H54 (cell line): ENCODE data around the gene GAGE10.
"Not testable (repeated sequence)": the region's sequence is repeated elsewhere in the genome, so short reads cannot be mapped to it uniquely, and the experiment has no call there.

ENCODE experiments used
- DNase-seq: peaks from one replicate; pipeline ENCODE4 v3.0.0; 2011; ENCODE audit warnings: low spot score, mixed read lengths; ENCODE audit not compliant: insufficient read length
- FAIRE-seq: peaks from 3 replicates; lab custom pipeline; 2011; peaks lifted over from hg19 to GRCh38; lab: Jason Lieb, UNC
- POLR2A ChIP-seq: IDR thresholded peaks from 2 replicates; pipeline ENCODE4 v1.6.1; 2011; ENCODE audit warnings: low read depth, mild to moderate bottlenecking, low read length

GAGE10 gene

DNA sequence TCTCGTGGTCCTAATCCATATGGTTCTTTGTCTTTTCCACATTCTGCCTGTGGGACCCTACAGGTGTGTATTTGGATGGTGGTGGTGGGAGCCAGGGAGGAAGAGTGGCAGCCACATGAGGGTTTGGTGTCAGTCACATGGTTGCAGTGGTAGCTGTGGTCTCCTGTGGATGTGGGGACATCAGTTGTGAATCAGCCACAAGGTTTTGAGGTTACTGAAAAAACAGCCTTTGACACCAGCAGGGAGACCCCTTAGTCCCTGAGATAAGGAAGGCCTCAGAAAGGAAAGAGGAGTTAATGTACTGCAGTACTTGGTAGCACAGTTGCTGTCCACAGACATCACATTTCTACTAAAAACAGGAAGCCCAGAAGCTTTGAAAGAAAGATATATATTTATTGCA, 15.8 kb upstream of the GAGE10 start:
- DNase-seq (no peak), FAIRE-seq (no peak)
- no peak for TF ChIP-seq POLR2A

DNA sequence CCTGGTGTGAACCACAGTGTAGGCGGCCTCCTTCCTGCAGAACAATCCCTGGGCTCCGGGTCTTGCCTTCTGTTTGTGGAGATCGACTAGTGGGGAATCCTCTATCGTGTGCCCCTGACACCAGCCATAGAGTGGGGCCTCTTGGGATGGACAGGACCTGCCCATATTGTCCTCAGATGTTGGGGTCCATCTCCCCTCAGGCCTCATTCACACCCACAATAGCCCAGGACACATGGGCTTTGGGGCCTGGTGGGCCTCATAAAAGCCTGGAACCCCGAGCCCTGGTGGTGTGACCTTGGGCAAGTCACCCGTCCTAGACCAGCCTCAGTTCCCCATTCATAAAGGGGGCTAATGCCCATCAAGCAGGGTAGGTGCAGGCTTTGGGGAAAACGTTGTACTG, 13.2 kb upstream of the GAGE10 start:
- no peak for DNase-seq
- FAIRE-seq: no peak
- no peak for TF ChIP-seq POLR2A

DNA sequence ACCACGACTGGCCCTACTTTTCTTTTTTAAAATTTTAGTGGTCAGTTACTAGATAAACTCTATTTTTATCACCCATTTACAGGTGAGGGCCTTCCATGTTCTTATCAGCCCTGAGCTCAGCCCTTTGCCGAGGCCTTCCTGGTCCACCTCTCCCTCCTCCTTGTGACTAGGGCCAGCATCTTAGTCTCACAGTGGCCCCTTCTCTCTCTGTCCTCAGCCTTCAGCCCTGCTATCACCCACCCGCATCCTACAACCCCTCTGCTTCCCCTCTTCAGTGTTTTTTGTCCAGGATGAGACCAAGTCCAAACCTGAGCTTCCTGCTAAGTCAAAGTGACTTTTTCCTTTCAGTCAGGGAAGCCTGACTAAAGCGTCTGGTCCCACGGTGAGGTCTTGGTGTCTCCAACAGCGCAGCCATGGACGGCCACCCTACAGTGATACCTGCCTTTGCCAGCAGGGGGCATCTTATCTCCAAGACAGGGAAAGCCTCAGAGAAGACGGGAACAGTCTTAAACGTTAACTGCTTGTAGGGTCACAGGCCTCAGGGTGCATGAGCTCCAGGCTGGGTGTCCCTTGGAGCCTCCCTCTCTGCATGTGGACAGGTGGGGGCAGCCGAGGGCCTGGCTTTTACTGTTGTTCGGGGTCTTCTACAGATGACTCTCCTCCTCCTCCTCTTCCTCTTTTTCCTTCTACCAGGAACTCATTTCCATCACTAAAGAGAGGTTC, 11.7 kb upstream of the GAGE10 start:
- FAIRE-seq (no peak), DNase-seq (no peak)
- no peak for TF ChIP-seq POLR2A

DNA sequence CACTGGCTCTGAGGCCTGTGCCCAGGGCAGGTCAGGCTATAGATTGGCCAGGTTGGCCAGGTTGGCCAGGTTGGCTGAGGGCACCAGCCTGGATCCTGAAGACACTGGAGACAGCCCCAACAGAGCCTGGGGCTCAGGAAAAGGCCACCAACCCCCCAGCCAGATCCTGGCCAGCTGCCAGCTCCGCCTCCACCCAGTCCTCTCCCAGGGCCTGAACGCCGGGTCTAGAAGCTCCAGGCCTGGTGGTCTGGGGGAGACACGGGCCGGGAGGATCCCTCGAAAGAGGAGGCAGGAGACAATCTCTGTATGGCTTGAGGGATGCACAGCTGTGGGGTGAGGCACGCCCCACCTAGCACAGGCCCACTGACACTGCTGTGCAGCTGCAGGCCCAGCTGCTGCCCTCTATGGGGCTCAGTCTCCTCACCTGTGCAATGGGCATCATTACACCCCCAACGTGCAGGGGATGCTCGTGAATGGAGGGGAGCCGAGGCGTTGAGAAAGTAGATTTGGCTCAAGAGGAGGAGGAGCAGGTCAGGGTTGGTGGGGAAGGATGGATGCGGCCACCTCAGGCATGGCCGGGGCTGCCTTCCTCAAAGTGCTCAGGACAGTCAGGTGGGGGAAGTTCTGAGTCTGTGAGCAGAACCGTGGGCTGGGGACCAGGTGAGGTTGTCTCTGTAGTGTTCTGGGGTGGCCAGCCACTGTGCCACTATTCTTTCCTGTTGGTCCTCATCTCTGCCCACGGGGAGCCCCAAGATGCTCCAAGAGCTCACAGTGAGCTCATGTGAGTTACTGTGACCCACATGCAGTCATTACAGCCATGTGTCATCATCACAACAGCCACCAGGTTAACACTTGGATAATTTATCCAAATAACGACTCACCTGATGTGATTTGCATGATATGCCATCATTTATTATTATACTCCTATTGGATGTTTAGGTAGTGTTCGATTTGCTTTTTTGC, 10.8 kb upstream of the GAGE10 start:
- FAIRE-seq (no peak), DNase-seq (no peak)
- no peak for TF ChIP-seq POLR2A

DNA sequence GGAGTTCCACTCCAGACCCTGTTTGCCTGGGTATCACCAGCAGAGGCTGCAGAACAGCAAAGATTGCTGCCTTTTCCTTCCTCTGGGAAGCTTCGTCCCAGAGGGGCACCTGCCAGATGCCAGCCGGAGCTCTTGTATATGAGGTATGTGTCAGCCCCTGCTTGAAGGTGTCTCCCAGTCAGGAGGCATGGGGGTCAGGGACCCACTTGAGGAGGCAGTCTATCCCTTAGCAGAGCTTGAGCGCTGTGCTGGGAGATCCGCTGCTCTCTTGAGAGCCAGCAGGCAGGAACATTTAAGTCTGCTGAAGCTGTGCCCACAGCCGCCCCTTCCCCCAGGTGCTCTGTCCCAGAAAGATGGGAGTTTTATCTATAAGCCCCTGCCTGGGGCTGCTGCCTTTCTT, 4.2 kb upstream of the GAGE10 start:
- DNase-seq, FAIRE-seq: not testable (repeated sequence)

DNA sequence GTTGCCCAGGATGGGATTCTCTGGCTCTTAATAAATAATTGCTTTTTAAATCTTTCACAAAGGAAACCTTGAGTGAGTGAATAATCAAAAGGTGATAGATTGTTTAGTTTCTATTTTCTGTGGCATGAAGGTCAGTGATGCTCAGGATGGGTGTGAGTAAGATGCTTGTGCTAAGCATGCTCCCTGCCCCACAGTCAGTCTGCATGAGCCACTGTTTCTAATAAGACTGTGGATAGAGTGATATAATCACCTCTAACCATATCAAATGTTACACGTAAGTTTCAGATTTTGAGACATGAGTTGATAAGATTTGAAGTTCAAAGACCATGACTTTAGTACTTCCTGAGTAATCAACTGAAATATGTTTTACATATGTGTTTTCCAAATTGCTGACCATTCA, 2.7 kb upstream of the GAGE10 start:
- no peak for FAIRE-seq
- TF ChIP-seq POLR2A: no peak

DNA sequence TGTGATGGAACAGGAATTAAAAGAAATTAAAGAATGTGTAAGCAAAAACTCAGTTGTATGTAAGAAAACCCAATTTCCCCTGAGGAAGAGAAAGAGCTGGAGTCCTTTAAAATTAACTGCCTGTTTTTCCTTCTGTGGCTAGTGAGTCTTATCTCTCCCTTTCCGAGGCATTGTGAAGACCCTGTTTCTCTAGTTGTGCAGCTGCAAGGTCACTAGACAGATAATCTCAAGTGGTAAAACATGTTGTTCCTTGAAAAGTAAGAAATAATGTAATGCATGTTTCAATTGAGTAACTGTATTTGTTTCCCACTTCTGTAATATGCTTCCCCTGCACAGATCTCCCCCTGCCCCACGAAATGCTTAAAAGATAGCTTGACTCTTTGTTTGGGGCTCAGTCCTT, 4.3 kb downstream of the GAGE10 start:
- not testable (repeated sequence) for DNase-seq, FAIRE-seq

More for the DNA sequence above, 2.7 kb upstream of the GAGE10 start:
- DNase-seq: no peak

DNA sequence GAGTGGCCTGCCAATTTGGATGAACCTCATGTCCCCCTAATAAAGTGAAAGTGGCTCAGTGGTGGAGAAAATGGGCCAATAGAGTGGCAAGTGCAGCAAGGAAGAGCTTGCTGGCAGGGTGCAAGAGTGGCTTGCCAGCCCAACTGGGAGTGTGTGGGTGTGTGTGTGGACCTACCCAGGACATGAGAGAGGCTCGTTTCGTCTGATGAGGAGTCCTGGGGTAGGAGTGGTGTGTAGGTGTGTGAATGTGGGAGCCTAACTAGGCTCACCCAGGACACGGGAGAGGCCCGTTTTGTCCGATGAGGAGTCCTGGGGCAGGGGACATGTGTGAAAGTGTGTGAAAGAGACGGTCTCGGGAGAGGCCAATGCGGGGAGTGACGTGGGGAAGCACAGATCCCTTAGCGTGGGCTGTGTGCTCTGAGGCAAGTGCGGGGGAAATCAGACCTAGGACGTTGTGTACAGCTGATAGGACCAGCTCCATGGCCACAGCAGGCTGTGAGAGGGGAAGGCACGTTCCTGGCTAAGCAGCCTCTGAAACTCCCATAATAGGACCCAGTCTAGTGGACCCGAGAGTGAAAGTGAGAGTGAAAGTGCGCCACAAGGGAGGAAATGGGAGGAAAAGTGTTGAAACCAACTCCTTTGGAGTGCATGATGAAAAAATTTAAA, 5.3 kb downstream of the GAGE10 start:
- DNase-seq: no peak
- no peak for FAIRE-seq
- TF ChIP-seq POLR2A: no peak

DNA sequence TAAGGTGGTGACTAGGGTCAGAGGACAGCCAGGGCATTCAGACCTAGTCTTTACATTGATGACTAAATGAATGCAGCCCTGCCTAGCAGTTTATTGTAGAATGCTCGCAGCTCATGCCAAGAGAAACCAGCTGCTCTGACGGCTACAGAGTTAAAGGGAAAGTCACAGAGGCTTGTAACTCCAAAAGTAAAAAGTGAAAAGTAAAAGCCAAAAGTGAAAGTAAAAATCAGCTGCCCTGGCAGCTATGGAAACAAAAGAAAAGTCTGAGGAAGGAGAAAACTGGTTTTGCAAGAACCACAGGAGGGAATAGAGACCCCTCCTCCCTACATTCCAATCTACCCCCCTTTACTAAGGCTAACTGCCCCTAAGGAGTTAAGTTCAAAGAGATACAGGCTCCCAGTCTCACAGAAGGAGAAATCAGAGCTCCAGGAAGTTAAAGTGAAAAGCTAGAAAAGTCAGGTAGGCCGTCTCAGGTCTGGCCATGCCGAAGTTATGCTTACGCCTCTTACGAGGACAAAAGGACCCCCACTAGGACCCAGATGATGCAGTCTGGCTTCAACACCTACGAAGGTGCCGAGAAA, 6.0 kb downstream of the GAGE10 start:
- FAIRE-seq (no peak), DNase-seq (no peak)

DNA sequence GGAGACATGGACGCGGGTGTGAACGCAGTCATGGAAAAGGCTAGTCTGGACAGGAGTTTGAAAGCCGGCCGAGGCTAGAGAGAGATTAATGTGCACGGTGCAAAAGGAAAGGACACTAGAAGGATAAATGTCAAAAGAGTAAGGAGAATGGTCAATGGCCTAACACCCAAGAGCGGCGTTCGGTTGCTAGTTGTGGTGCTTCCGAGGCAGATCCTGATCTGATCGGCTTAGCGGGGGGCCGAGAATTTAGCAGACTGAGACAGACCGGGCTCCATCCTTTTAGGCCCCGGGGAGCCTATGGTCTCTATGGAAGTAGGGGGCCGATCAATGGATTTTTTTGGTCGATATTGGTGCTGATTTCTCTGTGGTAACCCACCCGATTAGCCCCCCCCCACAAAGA, 6.9 kb downstream of the GAGE10 start:
- no peak for TF ChIP-seq POLR2A
- no peak for DNase-seq
- FAIRE-seq: no peak

More for the DNA sequence above, 6.0 kb downstream of the GAGE10 start:
- no peak for TF ChIP-seq POLR2A

DNA sequence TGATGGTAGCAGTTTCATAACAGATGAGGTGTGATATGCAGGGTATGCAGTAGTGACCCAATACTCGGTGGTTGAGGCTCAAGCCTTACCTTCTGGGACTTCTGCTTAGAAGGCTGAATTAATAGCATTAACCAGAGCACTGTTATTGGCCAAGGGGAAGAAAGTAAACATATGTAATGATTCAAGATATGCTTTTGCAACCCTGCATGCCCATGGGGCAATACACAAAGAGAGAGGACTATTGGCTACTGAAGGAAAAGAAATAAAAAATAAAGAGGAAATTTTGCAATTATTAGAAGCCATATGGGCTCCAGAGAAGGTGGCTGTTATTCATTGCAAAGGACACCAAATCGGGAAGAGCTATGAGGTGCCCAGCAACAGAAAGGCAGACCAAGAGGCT, 8.7 kb downstream of the GAGE10 start:
- DNase-seq (no peak), FAIRE-seq (no peak)
- TF ChIP-seq POLR2A: no peak

DNA sequence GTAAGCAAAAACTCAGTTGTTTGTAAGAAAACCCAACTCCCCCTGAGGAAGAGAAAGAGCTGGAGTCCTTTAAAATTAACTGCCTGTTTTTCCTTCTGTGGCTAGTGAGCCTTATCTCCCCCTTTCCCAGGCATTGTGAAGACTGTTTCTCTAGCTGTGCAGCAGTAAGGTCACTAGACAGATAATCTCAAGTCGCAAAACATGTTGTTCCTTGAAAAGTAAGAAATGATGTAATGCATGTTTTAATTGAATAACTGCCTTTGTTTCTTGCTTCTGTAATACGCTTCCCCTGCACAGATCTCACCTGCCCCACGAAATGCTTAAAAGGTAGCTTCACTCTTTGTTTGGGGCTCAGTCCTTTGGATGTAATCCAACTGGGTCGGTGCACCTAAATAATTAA, 12.6 kb downstream of the GAGE10 start:
- no peak for FAIRE-seq

DNA sequence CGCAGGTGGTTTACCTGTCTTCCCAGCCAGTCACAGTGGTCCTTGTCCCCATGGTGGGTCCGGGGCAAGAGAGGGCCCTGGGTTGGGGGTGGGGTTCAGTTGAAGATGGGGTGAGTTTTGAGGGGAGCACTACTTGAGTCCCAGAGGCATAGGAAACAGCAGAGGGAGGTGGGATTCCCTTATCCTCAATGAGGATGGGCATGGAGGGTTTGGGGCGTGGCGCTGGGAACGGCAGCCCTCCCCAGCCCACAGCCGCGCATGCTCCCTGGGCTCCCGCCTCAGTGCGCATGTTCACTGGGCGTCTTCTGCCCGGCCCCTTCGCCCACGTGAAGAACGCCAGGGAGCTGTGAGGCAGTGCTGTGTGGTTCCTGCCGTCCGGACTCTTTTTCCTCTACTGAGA, 18.3 kb downstream of the GAGE10 start, which contains the start of gene GAGE12J:
TSS of gene GAGE12J (plus strand) at position 301 of the 400 bp plus-strand sequence. CDS start 1,157 bp downstream, outside the sequence.
- FAIRE-seq, DNase-seq: not testable (repeated sequence)

More for the DNA sequence above, 12.6 kb downstream of the GAGE10 start:
- TF ChIP-seq POLR2A: no peak
- no peak for DNase-seq

DNA sequence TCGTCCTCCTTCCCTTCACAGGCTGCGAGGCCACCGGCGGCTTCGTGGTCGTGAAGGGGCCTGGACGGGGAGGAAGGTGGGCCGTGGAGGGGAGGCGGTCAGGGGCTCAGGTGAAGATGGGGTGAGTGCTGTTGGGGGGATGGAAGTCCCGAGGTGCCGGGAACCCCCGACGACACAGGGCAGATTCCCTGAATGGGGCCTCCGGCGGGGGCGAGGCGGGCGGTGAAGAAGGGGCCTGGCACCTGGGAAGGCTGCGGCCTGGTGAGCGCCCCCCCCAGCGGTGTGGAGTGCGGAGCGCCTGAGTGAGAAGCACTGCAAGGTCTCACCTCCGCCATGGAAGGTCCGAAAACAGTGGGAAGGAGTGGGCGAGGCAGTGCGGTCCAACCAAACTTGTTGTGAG, 18.8 kb downstream of the GAGE10 start:
- not testable (repeated sequence) for DNase-seq, FAIRE-seq

DNA sequence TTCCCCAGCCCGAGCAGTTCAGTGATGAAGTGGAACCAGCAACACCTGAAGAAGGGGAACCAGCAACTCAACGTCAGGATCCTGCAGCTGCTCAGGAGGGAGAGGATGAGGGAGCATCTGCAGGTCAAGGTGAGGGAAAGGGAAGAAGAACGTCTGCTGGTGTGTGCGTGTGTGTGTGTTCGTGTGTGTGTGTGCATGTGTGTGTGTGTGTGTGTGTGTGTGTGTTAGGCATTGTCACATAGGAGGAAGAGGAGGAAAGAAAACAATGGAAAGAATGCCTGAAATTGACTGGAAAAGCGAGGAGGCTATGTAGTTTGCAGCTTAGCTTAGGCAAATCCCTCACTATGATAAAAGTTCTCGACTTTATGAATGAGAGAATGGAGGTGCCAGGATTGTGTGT, 20.3 kb downstream of the GAGE10 start:
- DNase-seq, FAIRE-seq: not testable (repeated sequence)

DNA sequence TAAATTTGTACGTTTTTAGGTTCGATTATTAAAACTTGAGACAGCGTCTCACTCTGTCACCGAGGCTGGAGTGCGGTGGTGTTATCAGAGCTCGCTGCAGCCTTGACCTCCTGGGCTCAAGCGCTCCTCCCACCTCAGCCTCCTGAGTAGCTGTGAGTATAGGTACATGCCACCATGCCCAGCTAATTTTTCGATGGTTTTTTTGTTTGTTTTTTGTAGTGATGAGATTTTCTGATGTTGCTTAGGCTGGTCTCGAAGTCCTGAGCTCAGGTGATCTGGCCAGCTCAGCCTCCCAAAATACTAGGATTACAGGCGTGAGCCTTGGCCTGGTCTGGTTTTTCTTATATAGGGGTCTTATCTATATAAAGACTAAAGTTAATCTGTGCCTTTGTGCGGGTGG, 27.0 kb downstream of the GAGE10 start:
- FAIRE-seq, DNase-seq: not testable (repeated sequence)

DNA sequence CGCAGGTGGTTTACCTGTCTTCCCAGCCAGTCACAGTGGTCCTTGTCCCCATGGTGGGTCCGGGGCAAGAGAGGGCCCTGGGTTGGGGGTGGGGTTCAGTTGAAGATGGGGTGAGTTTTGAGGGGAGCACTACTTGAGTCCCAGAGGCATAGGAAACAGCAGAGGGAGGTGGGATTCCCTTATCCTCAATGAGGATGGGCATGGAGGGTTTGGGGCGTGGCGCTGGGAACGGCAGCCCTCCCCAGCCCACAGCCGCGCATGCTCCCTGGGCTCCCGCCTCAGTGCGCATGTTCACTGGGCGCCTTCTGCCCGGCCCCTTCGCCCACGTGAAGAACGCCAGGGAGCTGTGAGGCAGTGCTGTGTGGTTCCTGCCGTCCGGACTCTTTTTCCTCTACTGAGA, 27.8 kb downstream of the GAGE10 start, which contains the start of gene GAGE13:
TSS of gene GAGE13 (plus strand) at position 301 of the 400 bp plus-strand sequence. CDS start 1,156 bp downstream, outside the sequence.
- FAIRE-seq, DNase-seq: not testable (repeated sequence)

DNA sequence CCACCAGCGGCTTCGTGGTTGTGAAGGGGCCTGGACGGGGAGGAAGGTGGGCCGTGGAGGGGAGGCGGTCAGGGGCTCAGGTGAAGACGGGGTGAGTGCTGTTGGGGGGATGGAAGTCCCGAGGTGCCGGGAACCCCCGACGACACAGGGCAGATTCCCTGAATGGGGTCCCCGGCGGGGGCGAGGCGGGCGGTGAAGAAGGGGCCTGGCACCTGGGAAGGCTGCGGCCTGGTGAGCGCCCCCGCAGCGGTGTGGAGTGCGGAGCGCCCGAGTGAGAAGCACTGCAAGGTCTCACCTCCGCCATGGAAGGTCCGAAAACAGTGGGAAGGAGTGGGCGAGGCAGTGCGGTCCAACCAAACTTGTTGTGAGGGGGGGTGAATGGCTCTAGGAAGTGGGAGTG, 28.4 kb downstream of the GAGE10 start:
- not testable (repeated sequence) for FAIRE-seq, DNase-seq
